NCI-H1092 treated with DMSO at 0.1 percent for 48 hours (cell line): Measurements from ENCODE around the gene AJAP1.
"Not testable (repeated sequence)": the region's sequence is repeated elsewhere in the genome, so short reads cannot be mapped to it uniquely, and the experiment has no call there.

Source experiments
- DNase-seq: peaks from one replicate; lab custom pipeline; 2025; lab: John Stamatoyannopoulos, UW

The AJAP1 gene, protein sequence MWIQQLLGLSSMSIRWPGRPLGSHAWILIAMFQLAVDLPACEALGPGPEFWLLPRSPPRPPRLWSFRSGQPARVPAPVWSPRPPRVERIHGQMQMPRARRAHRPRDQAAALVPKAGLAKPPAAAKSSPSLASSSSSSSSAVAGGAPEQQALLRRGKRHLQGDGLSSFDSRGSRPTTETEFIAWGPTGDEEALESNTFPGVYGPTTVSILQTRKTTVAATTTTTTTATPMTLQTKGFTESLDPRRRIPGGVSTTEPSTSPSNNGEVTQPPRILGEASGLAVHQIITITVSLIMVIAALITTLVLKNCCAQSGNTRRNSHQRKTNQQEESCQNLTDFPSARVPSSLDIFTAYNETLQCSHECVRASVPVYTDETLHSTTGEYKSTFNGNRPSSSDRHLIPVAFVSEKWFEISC

DNA sequence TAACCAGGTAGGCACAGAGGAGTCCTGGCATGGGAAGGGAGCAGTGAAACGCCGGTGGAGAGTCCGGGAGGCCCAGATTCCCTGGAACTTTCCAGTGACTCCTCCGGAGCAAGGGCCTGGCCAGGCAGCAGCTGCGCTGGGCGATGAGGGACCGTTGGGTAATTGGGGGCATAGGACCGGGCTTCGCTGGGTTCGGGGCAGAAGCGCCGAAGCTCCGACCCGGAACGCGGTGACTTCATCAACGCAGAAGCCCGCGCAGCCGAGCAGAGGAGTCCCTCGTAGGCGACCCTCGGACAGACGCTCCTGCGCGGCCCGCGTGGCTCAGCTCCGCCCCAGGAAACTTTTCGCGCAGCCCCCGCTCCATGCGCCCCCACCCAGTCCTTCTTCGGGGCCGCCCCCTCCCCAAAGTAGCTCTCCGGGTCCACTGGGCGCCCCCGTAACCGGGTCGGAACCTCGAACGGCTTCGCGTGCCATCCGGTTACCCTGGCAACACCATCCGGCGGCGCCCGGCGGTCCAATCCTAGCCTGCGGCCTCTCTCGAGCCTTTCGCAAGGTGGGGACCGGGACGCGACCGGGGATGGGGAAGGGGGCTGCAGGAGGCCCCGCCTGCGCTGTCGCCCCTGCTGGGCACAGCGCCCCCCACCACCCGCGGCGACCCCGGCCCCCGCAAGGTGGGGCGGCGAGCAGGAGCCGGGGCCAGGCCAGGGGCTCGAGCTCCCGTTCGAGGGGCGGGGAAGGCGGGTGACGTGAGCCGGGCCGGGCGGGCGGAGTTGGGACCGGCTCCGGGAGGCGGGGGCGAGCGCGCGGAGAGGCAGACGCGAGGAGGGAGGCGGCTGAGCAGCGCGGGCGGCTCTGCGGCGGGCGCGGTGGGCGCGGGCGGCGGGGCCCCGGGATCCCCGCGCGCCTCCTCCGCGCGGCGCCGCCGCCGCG is at the start of gene AJAP1:
TSS of gene AJAP1 (plus strand) at position 814 of the 930 bp plus-strand sequence. CDS start 817 bp downstream, outside the sequence.
- DNase-seq: no peak

DNA sequence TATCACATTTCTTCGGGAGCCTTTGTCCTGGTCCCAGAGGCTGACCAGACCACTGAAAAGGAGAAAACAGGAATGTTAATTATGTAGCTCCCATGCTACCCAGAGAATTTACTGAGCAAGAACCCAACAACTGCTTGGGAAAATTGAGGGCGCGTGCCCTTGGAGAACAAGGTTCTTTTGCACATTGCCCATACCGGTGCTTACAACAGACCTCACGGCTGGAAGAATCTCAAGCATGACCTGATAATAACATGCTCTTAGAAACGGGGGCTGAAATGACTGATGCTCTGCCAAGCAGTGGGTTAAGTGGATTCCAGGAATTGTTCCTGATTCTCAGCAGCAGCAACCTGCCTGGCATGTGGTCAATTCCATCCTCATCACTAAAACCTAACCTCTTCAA is 49.3 kb upstream of the AJAP1 start:
- DNase-seq: no peak

DNA sequence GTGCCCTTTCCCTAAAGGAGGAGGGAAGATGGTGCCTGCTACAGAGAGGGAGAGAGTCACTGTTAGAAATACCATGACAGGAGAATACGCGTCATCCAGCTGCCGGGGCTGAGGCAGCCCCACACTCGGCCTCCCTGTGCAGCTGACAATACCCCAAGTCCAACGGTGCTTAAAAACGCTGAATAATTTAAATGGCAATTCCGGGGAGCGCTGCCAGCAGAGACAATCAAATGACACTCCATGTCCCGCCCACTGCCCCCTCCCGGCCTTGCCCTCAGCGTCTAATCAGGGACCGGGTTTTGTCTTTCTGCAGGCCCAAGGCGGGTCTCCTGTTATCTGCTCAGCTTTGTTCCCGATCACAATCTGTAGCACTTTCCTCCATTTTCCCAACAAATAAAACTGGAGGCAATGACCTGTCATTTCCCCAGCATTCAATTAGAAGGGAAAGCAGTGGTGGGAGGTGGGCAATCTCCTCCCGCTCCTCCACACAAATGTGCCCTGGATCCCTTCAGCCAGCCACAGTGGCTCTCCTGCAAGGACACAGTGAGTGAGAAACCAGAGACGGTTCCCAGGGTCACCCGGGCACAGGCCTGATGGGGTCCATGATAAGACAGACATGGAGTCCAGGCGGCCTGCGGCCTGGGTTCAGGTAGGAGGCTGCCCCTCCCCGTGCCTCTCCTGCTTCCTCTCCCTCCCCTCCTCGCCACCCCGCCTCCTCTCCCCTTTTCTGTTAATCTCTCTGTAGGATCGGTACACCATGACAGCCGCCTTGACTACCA is 42.7 kb upstream of the AJAP1 start:
- no peak for DNase-seq

DNA sequence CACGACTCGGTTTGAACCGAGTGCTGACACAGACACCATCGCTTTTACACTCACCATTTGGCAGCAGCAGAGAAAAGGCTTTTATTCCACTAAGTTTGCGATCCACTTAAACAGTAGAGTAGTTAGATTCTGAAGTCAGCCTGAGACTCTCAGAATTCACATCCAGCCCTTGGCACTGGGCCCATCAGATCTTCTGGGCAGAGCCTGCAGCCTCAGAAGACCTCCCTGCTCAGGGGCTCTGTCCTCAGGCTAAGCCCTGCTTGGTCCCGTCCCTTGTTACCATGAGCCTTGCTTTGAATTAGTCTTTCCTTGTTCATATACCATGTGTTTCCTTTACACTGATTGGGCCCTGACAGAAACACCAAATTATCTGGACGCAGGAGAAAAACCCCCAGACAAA is 41.4 kb upstream of the AJAP1 start:
- DNase-seq: no peak

DNA sequence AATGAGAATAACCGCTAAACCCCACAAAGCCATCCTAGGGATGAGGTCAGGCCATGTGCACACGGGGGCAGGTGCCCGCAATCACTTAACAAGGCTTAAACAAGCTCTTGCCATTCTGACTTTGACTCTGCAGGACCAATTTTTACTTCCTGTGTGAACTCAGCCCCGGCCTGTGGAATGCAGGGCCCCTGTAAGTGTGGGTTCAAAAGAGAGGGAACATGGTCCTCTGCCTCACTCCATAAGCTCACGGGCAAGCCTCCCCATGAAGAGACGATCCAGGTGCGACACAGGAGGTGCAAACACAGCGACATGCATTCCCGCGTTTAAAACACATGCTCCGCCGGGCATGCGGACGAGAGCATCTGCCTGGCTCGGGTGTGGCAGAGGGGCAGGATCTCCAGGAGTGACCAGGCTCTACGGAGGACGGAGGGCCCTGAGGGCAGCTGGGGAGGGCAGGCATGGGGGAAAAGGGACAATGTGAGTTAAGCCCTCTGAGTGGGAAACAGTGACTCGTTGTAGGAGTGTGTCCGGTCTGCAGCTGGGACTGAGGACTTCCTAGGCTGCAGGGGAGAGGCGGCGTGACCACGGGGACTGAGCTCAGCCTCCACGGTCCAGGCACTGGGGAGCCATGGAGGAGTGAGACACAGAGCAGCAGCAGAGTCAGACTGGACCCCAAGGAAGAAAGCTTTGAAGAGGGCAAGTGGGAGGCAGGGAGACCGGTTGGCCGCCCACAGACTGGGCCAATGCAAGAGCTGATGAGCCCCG is 40.6 kb upstream of the AJAP1 start:
- DNase-seq: no peak

DNA sequence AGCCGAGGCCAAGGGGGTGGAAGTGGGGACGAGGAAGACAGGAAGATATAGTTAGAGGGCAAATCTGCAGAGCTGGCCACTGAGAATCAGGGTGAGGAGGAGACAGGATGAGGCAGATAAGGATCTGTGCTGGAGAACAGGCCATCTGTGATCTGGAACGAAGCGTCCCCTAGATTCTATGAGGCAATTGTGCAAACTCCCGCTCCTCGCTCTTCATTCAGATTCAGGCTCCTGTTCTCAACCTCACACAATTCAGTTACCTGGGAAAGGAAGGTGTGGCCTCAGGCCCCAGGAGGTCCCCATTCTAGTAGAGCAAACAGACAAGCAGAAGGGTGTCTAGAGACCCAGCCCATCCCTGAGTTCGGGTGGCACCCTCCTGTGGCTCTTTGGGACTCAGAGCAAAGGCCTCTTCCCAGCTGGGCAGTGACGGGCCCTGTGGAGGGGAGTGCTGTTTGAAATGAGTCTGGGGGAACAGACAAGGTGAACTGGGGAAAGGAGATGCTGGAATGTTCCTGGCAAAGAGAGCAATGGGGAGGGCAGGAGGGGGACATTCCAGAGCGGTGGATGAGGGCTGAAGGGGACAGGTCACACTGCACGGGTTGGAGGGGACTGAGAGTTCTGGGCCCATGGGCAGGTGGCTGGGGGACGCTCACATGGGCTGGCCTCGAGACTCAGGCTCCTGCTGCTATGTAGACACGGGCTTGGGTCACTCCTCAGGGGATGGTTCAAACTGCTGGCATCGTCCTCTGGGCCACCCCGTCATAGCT is 39.9 kb upstream of the AJAP1 start:
- DNase-seq: no peak

DNA sequence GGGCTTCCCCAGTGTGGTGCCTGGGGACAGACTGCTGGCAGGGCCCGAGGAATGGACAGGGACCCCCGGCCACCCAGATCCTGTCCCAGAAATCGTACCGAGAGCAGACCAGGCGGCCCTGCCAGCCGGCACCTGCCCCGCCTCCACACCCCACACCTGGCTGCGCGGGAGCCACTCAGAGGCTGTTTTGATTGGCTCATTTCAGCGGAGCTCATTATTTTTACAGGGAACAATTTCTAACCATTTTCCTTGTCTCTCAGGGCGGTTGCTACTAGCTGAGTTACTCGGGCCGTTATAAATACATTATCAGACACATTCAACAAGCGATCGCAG is 39.3 kb upstream of the AJAP1 start:
- DNase-seq: no peak

DNA sequence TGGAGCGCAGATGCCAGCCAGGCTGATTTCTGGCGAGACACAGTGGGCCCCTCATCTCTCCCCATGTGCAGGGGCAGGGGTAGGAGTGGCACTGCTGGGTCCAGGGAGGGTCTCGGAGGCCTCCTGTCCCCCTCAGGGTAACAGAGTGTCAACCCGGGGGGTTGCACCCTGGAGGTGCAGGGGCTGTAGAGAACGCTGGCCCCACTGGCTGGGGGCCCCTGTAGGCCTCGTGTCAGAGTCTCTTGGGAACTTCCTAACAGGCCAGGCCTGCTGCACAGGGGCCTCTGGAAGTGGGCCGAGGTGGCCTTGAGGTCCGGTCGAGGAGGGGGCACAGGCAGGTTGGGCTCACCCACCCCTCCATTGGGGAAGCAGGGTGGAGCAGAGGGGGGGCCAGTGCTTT is 38.9 kb upstream of the AJAP1 start:
- DNase-seq: no peak

DNA sequence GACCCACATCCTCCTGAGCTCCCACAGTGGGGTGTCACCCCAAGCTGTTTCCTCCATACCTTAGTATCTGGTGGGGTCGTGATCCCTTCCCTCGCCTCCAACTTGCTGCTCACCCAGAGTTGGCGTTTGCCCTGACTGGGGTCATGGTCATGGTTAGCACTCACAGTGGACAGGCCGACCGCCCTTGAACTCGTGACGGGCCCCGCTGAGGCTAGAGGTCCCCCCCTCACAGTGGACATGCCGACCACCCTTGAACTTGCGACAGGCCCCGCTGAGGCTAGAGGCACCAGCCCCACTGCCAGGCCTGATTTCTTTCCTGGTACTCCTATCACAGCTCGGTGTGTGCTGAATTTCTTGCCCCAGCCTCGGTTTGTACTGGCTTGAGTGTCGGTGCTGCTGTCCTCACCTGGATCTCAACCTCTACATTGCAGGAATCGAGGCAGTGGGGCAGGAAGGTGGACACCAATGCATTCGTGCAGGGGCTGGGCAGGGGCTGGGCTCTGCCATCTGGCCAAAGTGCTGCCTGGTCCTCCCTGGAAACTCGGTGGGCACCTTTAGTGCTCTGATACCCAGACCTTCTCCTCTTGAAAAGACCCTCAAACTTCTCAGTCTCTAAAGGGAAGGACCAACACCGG is 37.5 kb upstream of the AJAP1 start:
- no peak for DNase-seq

DNA sequence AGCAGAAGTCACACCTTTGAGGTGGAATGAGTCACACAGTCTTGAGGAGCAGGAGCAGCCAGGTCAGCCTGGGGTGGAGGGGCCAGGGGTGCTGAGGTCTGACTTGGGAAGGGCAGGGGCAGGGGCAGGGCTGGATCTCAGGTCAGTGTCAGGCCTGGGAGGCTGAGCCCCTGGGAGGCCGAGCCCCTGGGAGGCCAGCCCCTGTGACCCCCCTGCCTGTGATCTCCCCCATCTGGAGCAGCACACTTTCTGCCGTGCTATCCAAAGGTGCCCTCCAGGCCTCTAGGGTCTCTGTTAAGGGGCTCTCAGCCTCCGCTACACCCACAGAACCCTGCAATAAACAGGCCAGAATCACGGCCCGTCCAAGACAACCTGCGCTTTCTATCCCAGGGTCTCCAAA is 36.9 kb upstream of the AJAP1 start:
- no peak for DNase-seq

DNA sequence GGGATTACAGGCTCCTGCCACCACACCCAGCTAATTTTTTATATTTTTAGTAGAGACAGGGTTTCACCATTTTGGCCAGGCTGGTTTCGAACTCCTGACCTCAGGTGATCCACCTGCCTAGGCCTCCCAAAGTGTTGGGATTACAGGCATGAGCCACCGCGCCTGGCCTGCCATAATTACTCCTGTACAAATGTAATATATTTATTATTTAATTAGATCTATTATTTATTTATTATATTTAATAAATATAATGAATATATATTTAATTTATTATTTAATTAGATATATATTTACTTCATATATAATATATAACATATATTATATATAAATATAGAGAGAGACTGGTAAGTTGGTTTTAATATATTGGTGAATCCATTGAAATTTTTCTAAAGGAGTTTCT is 35.6 kb upstream of the AJAP1 start:
- not testable (repeated sequence) for DNase-seq

DNA sequence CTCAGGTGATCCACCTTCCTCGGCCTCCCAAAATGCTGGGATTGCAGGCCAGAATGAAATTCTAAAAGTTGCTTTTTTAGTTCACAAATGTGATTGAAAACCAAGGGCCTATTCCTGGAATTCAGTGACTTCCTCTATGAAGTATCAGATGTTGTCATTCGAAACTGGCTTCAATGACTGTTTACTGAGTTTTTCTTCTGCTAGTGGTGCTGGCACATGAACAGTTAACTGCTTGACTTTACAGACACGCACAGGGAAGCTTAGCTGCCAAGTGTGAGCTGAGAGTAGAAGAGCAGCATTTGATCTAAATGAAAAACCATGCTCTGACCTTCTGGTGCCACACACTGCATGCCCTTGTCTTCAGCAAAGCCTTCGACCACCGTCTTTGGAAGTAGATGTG is 32.8 kb upstream of the AJAP1 start:
- no peak for DNase-seq

DNA sequence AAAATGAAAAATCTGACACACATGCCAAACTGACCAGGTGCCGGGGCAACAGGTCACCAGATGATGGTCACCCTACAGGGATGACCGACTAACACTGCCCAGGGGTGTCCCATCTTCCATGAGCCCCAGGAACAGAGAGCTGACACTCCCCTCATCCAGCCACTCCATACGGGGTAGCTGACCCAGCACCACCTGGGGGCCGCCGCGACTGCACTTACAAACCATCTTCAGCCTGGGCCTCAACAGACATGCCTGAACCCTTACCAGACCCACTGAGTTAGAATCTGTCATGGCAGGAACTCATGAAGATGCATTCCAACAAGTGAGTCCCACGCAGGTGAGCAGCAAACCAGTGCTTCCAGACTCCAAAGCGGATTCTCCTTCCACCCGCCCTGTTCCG is 31.6 kb upstream of the AJAP1 start:
- no peak for DNase-seq

DNA sequence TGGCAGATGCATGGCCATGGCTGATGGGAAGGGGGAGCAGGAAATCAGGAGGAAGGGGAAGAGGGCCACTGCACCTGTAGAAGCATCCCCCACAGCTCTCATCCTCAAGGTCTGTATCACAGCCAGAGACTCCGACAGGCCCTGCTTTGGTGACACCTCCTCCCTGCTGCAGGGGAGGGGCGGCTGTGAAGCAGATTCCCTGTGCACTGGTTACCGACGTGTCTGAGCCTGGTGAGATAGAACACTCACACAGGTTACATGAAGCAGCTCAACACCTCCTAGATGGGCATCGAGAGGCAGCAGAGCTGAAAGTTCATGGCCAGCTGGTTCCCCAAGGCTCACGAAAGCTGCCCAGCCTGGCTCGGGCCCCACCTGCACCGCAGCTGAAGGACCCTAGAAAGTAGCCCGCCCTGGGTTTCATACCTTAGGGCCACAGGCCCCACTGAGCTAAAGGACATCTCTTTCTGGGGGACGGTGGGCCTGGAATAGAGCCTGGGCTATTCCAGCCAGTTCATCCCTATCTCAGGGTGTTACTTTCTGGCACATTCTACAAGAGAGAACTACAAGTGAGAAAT is 30.2 kb upstream of the AJAP1 start:
- no peak for DNase-seq

DNA sequence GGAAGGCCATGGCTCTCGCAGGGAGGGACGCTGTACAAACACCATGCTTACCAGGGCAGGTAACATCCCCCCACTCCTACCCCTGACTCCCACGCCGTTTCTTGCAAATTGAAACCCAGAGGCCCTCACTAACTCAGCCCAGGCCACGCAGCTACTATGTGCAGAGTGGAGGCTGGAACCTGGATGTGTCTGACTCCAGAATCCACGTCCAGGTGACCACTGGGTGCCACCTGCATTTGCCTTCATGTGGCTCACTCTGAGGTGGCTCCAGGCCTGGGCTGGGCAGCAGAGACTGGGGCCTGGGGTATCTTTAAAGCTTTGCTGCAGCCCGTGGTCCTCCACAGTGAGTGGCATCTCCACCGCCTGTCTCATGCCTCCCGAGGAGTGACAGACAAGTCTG is 29.6 kb upstream of the AJAP1 start:
- DNase-seq: no peak

DNA sequence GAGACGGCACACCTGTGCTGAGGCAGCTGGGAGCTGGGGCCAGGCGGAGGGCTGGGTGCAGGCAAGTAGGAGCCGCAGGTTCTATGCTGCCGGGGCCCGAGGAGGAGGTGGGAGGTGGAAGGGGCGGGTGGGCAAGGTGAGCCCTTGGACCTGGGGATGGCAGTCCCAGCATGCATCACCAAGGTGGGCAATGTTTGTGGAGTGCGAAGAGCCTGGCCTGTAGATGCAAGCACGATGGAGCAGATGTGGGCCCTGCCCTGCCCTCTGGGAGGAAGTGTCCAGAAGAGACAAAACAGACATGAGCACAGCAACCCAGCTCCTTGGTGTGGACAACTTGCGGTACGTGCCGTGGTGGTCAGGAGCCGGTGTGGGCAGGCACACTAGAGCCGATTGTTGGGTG is 28.3 kb upstream of the AJAP1 start:
- DNase-seq: no peak

DNA sequence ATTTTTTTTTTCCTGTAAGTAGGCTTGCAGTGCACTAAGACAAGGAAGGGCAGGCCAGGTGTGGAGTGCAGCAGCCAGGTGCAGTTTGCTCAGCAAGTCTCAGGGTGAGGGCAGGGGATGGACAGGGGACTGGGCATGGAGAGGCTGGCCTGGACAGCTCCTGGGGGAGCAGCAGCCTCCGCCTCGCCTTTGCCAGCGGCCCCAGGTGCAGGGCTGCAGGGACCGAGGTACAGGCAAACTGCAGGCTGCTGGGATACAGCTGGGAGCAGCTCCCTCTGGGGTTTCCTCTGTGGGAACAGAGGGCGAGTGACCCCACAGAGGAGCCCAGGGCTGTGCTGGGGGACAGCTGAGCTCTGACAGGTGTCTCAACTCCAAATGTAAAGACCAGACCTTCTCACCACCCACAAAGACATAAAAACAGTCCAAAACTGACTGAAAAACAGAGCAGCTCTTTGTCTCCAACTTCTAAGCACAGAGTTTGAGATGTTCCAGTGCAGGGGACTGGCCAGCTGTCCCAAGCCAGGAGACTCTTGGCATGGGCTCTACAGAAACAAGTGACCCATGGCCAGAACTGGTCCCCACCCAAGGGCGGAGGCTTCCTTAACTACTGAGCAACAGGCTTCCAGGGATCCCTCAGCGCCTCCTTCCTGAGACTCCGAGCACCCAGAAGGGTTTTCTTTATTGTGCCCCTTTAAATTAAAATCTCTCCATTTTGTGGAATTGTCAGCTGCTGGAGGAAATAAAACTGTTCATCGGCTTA is 27.7 kb upstream of the AJAP1 start:
- no peak for DNase-seq

DNA sequence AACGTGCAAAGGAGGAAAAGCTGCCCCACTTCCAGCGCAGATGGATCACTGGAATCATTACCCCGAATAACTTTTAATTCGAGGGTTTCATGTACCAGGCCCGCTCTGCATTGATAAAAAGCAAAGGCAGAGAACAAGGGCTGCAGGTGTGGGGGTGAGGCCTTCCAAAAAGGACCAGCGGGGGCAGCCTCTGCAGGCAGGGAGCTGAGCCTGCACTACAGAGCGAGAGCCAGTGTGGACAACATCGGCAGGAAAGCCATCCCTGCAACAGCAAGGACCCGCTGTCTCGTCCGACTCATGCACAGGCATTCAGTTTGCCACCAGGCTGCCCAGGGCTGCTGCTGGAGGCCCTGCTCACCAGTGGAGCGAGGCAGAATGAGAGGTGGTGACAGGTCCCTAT is 27.1 kb upstream of the AJAP1 start:
- no peak for DNase-seq

DNA sequence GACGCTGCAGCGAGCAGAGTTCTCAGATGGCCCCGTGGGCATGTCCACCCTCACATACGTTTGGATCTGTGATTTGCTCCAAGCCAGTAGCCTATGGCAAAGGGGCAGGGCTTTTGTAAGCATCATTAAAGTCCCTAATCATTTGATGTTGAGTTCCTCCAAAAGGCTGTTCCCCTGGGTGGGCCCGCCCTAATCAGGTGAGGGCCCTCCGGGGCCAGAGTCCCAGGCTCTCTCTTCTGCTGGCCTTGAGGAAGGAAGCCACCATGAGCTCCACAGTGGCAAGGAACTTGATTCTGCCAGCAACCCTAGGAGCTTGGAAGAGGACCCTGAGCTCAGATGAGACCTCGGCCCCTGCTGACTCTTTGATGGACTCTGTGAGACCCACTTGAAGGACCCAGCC is 25.4 kb upstream of the AJAP1 start:
- DNase-seq: no peak
